GM21367 (cell line): Measurements from ENCODE around the gene RAVER2.
"Not testable (repeated sequence)": the region's sequence is repeated elsewhere in the genome, so short reads cannot be mapped to it uniquely, and the experiment has no call there.

Experiments used
- ATAC-seq: cut with Tn5 transposase; IDR thresholded peaks from one replicate; pipeline ENCODE4 v1.9.1; 2021; ENCODE audit not compliant: unreplicated experiment

Gene RAVER2

DNA sequence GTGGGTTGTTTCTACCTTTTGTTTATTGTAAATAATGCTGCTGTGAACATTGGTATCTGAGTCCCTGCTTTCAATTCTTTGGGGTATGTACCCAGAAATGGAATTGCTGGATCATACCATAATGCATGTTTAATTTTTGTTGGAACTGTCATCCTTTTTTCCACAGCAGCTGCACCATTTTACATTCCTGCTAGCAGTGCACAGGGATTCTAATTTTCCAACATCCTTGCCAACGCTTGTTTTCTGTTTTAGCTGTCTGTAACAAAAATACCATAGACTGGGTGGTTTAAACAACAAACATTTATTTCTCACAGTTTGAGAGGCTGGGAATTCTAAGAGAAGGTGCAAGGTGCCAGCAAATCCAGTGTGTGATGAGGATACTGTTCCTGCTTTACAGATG, 65.1 kb downstream of the RAVER2 start:
- ATAC-seq: no peak

DNA sequence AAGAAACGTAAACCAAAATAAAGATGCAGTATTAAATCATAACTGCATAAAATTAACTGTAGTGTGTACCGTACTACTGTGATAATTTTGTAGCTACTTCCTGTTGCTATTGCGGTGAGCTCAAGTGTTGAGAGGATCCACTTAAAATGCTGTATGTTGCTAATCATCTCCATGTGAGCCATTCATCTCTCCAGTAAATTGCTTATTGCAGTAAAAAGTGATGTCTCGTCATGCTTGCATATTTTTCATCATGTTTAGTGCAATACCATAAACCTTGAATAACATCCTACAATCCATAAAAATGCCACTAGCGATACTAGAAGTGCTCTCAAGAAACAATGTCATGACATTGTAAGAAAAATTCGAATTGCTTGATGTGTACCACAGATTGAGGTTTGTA, 66.3 kb downstream of the RAVER2 start:
- no peak for ATAC-seq

DNA sequence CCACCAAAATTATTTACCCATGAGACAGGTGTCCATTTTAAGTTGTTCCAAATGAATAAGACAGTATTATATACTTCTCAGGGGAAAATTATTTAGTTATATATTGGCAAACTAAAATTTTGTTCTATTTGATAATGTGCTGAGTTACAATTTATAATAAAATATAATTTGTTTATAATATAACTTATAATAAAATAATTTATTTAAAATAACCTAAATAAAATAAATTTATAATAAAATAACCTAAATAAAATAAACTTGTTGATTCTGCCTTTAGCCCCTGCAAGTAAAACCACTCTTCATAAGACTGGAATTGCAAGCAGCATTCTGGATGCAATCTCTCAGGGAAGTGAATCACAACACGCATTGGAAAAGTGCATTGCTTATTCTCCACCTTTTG, 69.6 kb downstream of the RAVER2 start:
- no peak for ATAC-seq

DNA sequence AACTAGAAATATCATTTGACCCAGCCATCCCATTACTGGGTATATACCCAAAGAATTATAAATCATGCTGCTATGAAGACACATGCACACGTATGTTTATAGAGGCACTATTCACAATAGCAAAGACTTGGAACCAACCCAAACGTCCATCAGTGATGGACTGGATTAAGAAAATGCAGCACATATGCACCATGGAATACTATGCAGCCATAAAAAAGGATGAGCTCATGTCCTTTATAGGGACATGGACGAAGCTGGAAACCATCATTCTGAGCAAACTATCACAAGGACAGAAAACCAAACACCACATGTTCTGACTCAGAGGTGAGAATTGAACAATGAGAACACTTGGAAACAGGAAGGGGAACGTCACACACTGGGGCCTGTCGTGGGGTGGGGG, 72.5 kb downstream of the RAVER2 start:
- not testable (repeated sequence) for ATAC-seq

DNA sequence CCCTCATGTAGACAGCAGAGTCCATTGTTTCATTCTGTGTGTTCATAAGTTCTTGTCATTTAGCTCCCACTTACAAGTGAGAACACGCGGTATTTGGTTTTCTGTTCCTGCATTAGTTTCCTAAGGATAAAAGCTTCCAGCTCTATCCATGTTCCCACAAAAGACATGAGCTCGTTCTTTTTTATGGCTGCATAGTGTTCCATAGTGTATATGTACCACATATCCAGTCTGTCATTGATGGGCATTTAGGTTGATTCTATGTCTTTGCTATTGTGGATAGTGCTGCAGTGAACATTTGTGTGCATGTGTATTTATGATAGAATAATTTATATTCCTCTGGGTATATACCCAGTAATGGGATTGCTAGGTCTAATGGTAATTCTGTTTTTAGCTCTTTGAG, 75.7 kb downstream of the RAVER2 start:
- ATAC-seq: not testable (repeated sequence)

DNA sequence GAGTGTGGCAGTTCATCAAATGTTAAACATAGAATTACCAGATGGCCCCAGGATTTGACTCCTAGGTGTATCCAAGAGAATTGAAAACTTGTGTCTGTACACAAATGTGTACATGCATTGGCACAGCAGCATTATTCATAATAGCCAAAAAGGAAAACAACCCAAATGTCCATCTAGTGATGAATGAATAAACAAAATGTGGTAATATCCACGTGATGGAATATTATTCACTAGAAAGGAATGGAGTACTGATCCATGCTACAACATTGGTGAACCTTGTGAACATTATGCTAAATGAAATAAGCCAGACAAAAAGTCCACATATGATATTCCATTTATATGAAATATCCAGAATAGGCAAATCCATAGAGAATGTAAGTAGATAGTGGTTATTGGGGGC, 77.7 kb downstream of the RAVER2 start:
- no peak for ATAC-seq

DNA sequence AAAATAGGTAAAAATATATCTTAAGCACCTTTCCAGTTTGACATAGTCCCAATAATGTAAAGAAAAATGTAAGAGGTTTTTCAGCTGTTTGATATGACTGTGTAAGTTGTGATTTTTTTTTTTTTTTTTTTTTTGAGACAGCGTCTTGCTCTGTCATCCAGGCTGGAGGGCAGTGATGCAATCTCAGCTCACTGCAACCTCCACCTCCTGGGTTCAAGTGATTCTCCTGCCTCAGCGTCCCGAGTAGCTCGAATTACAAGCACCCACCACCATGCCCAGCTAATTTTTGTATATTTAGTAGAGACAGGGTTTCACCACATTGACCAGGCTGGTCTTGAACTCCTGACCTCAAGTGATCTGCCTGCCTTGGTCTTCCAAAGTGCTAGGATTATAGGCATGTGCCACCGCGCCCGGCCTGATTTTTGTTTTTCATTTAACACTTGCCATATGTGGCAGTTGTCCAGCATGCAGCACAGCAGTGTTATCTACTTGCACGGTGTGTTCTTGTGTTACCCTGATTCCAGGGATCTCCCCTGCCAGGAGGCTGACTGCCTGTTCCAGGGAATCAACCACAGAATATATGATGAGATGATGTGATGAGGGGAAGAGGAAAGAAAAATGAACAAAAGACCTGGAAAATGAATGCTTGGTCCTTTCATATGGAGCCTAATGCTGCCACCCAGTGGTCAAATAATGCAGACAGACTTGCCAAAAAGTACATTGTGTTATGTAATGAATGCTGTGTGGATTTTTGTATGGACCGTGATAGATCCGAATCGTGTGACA, 79.0 kb downstream of the RAVER2 start:
- ATAC-seq: peak; percentile 46

DNA sequence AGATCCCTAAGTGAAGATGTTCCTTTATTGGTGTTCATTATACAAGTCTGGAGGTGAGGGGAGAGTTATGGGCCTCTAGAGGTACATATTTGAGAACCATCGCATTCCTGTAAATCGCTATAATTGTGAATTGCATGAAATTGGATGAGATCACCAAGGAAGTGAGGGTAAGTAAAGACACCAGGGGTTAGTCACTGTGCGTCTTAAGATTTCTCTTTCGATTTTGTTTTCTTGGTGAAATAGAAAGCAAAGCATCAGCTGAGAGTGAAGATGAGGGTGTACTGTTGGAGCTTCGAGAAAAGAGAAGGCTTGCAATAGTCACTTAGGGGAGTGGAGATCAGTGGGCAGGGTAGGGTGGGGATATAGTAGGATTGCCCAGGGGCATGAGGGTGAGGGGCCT, 82.1 kb downstream of the RAVER2 start:
- ATAC-seq: peak; percentile 63

DNA sequence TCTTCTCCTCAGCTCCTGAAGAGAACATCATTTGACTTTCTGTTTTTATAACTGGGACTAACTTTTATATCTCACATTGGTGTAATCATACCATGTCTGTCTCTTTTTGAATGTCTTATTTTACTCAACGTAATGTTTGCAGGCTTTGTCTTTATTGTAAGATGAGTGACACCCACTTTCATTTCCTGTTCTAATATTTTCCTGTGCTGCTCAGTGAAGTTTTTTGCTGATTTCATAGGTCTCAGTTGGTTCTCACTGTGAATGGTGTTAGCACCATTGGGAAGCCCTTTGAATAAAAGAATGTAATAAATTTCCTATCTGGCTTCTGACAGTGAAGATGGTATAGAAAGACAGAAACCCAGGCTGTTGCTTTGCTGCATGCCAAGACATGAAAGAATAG, 84.0 kb downstream of the RAVER2 start:
- ATAC-seq: peak; percentile 42

DNA sequence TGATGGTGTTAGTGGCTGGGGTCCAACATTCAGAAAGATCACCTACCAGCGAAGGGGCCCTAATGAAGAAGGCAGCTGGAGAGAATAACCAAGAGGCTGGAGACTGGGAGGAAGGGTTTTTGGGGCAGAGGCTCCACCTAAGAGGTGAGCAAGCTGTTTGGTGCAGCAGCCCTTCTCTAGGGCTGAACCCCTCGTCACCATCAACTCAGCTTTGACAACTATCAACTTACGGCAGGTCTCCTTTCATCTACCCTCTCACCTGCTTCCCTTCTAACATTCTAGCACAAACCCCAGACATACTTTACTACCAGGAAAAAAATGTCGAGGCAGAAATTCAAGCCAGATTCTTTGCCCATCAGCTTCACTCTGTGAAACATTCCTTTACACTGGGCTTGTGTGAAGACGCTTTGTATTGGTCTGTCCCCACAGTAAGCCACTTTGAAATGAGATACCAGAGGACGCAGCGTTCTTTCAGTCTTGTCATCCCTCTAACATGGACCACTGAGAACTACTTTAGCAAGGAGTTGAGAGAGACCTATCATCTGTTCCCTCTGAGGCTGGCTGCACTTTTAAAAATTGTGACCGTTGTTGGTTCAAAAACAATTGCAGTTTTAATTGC, 84.6 kb downstream of the RAVER2 start:
- no peak for ATAC-seq

DNA sequence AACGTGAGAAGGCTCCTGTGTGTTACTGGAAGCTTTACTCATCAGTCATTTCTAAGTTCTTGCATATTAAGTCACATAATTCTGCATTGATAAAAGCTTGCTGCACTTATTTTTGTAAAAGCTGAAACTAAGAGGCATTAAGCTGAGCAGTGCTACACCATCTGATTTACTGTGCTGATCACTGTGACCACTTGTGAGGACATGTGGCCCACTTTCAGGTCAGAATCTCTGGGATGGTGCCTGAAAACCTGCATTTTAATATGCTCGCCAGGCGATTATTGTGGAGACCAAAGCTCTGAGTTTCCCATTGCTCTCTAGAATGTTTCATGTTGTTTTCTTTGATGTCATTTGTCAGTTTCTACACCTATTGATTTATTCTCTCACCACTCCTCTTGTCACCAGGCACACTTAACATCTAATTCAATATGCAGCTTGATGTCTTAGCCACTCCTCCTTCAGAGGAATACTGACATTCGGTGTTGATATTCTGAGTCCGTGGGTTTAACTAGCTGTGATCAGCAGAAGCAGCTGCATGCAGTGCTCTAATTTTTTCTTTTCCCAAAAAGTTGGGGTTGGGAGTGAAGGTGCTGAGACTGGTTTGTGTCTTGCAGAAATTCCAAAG, 85.3 kb downstream of the RAVER2 start:
- ATAC-seq: no peak

DNA sequence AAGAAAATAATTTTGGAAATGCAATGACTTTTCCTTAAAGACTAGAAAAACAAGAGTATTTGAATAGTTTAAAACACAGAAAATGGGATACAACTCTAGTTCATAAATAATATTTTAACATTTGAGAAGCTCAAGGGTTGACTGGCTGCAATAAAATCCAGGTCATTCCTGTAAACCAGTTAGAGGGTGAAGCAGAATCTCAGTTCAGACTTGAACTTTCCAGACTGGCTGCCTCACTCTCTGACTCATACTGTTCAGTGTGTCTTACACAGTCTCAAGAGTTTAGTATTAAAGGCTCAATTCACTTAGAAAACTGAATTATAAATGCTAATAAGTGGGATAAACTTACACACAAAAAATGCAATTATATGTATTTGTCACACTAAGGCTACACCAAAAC, 89.9 kb downstream of the RAVER2 start:
- no peak for ATAC-seq

DNA sequence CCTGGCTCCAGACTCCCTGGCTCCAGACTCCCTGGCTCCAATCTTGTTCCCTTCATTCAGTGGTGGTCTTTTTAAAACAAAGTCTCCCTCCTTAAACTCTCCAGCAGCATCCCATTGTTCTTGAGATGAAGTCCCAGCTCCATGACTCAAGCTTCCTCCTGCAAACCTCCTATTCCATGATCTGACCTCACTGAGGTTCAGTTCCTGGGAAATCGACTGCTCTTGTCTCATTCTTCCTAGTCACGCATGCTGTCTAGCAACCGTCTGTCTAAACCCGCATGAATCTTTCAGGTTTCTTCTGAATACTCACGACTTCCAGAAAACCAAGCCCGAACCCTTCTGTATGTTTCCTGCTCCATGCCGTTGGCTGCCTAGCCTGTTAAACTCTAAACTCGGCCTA, 91.9 kb downstream of the RAVER2 start:
- ATAC-seq: no peak

DNA sequence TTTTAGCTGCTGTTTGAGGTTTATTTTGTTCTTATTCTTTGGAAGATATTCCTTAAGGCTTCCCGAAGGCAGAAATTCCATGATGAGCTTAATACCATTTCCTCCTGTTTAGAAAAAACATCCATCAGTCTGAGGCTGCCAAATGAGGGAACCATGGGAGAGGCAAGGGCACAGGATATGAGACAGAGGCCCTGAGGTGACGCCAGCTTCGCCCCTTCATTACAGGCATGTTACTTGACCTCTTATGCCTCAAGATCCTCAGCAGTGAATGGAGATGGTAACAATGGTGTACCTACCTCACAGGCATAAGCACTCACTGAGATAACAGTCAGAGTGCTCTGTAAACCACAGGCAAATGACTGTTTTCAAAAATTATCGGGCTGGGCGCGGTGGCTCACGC, 93.6 kb downstream of the RAVER2 start:
- no peak for ATAC-seq

DNA sequence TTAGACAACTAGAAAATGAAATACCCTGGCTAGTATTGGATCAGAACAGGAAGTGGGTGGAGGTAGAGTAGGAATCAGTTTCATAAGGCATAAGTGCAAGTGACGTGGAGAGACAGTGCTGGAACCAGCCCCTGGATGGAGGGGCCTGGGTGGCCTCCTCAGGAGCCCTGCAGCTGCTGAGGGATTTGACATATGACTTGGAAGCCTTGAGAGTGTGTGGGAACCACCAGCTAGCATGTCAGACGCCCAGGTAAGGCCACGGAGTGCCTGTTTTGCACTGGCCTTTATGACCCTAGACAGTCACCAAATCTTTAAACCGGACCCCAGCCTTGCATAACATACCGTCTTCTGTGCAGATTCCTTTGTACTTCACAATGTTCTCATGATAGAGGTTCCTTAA, 94.4 kb downstream of the RAVER2 start:
- ATAC-seq: no peak

DNA sequence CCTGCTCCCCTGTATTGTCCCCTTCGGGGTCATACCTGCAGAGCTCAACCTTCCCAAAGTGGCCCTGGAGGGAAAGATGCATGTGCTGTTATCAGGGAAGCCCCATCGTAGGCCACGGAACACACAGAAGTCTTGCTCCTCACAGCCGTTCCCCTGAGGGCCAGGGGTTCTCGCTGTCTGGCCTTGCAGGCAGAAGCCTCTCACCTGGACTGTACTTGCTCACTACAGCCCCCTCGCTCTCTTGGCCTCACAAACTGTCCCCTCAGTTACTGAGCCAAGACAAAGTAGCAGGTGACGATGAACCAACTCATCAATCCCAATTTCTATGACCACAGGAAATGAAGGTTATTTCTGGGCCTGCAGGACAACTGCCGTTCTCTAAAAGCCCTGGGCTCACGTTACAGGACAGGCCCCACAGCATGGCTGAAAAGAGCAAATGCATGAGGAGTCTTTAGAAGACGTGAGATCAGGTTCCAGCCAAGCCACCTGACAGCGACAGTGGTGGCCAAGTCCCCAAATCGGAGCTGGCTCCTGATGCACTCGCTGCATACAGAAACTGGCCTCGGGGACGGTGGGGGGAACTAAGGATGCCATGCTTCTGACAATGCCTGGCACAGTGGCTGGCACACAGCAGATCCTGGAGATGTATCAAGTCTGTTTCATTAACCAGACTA, 95.0 kb downstream of the RAVER2 start:
- no peak for ATAC-seq

DNA sequence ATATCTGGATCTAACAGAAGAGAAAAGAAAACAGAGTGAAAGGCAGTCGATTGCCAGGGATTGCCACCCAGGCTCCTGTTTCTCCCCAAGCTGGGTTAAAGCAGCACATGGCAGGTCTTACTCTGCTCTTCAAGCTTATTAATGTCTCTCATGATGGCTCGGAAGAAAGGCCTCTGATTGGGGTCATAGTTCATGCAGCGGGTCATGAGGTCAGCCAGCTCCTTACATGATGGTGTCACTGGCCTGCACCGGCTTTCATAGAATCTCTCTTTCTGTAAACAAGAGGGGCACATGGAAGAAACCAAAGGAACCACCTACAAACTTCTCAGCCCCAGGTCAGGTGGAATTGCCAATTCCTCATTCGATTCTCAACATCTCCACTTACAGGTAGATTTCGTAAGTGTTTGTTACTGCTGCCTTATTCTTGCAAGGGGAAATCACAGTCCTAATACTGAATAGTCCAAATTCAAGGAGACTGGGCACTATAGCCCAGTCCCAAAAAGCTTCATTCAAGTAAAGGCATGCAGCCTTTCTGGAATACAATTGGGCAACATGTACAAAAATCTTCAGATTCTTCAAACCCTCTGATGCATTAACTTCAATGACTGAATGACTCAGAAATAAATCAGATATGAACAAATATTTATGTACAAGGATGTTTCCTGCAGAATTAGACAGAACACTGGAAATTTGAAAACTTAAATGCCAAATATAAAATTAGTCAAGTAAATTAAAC, 96.6 kb downstream of the RAVER2 start:
- ATAC-seq: no peak

DNA sequence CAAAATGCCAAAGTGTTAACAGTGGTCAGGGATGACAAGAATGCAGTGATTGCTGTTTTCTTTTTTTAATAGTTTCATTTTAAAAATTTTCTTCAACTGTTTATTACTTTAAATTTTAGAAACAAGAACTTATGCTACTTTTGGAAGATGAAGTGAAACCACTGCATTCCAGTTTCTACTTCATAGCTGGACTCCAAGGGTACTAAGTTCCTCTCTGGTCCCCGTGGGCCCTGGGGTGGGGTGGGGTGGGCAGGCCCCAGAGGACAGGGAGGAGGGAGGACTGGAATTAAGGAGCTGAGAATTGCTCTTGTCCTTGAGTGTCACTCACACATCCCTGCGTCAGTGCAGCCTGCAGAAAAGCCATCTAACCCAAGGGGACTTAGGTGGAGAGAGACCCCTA, 97.3 kb downstream of the RAVER2 start:
- ATAC-seq: no peak

DNA sequence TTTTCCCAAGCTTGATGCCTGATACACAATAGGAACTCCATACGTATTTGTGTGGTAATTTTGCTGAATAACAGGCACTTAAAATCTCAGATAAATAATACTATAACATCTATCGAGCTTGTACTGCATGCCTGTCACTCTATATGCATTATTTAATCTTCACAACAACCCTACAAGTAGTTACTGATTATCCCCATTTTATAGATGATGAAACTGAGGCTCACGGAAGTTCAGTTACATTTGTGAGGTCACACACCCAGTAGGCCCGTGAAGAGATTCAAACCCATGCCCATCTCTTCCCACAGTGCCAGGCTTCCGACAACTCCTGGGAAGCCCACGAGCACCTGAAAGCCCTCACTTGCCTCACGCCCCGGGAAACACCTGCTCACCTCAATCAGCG, 98.8 kb downstream of the RAVER2 start:
- ATAC-seq: no peak

DNA sequence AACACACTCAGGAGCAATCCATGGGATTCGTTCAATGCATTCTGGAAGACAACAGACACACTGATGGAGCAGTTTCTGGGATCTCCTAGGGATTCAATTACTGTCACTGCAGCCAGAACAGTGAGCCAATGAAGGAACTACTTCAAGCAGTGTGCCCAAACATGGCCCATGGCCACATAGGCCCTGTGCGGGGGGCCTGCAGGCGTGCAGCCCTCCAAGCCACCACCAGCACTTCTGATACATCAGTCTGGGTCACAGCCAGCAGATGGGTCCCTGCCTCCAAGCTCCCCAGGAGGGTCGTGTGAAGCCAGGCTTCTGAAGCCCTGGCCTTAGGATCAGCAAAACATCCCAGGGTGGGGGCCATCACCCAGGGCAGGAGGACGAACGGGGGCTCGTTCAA, 99.3 kb downstream of the RAVER2 start:
- ATAC-seq: no peak

DNA sequence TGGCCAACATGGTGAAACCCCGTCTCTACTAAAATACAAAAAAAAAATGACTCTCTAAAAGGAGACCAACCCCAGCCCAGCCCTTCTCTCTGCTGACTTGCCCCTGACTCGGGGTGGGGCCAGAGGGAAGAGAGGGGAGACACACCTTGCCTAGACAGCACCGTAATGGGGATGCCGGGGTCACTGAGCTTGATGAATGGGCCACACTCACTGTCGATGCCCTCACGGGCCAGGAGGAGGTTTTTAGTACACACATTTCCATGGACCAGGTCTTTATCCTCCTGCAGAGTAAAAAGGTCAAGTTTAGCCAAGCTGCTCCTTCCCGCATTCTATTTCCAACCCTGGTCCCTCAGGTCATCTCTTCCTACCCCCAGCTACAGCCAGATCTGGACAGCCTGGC, 99.7 kb downstream of the RAVER2 start:
- no peak for ATAC-seq
